ENCODE data around the gene FAM174A.

Gene FAM174A

DNA sequence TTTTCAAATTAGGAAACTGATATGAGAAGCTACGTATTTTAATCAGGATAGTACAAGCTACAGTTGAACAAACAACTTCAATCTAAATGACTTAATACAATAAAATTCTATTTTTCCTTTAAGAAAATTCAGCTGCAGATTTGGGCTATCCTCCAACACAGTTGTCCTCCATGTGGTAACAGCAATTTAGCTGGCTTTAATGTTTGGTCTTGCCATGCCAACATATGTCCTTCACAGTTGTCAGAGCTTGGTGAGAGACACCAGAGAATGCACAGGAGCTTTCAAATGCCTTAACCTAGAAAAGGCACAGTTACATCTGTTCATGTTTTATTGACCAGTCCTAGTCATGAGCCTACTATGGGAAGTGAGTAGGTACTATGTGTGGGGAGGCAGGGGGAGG, 10.8 kb downstream of the FAM174A start:
- H3K27ac ChIP-seq (ENCODE audit: insufficient read depth in 1 of 2, low read depth in 1 of 2, low read length in 2 of 2, poor library complexity in 1 of 2, severe bottlenecking in 2 of 2), result no peak overlapping the region
- peaks cover 0 to 4% (median 0%) of the 10 kb centered on the region in 4 experiments for H3K36me3 ChIP-seq (ENCODE audit: control insufficient read depth in 4 of 4, insufficient read depth in 4 of 4, low read length in 3 of 4)
- no peak overlapping the region for H3K4me3 ChIP-seq (ENCODE audit: control insufficient read depth in 1 of 7, extremely low read depth in 1 of 7, insufficient read depth in 4 of 7, low read depth in 2 of 7, low read length in 6 of 7)
- ChIA-PET CTCF (no interaction called here), POLR2A (no interaction called here)
- peaks cover 0 to 6% (median 1%) of the 10 kb centered on the region in 4 experiments for H3K4me1 ChIP-seq (ENCODE audit: control extremely low read depth in 1 of 4, control insufficient read depth in 4 of 4, insufficient read depth in 4 of 4, low read length in 3 of 4)
- H3K9me3 ChIP-seq (ENCODE audit: control extremely low read depth in 1 of 5, control insufficient read depth in 4 of 5, insufficient read depth in 2 of 5, low read depth in 1 of 5, low read length in 4 of 5), result no peaks in the 10 kb centered on the region
- no CpG with 5 or more reads among the region's 1 CpG for WGBS (ENCODE audit: insufficient coverage)
- no peak for DNase-seq
- H3K27me3 ChIP-seq (replicated peaks in 2 of 5; ENCODE audit: control insufficient read depth in 4 of 5, insufficient read depth in 5 of 5, low read length in 4 of 5), result no peaks in the 10 kb centered on the region

DNA sequence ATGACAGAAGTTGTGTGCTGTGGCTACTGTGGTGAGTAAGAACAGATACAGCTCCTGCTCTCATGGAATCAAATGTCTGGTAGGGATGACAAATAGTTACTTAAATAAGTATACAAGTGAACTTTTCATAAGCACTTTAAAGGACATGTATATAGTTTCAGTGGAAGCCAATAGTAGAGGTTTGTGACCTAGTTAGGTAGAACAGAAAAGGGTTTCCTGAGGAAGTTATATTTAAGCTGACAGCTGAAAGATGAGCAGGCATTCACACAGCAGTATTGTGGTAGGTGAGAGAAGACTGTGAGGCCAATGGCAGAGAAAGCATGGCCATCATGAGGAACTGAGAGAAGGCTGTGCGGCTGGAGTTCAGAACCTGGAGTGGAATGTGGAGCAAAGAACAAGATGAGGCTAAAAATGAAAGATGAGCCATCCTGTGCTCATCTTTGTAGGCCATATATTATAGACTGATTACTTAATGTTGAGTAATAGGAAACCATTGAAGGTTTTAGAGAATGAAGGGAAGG, 15.4 kb downstream of the FAM174A start:
- ChIA-PET CTCF (interaction anchor here (0.9 kb wide), 1 partner anchor 13 kb away, joined by 3 read pairs; no protein-coding TSS in a partner anchor), POLR2A (no interaction called here)
- Histone ChIP-seq H3K4me3 (ENCODE audit: control insufficient read depth in 1 of 7, extremely low read depth in 1 of 7, insufficient read depth in 4 of 7, low read depth in 2 of 7, low read length in 6 of 7) (no peak overlapping the region), H3K9me3 (ENCODE audit: control extremely low read depth in 1 of 5, control insufficient read depth in 4 of 5, insufficient read depth in 2 of 5, low read depth in 1 of 5, low read length in 4 of 5) (no peaks in the 10 kb centered on the region), H3K4me1 (ENCODE audit: control extremely low read depth in 1 of 4, control insufficient read depth in 4 of 4, insufficient read depth in 4 of 4, low read length in 3 of 4) (peaks cover 0 to 6% (median 1%) of the 10 kb centered on the region in 4 experiments), H3K27ac (ENCODE audit: insufficient read depth in 1 of 2, low read depth in 1 of 2, low read length in 2 of 2, poor library complexity in 1 of 2, severe bottlenecking in 2 of 2) (no peak overlapping the region), H3K36me3 (ENCODE audit: control insufficient read depth in 4 of 4, insufficient read depth in 4 of 4, low read length in 3 of 4) (peaks cover 0 to 4% (median 1%) of the 10 kb centered on the region in 4 experiments), H3K27me3 (replicated peaks in 2 of 5; ENCODE audit: control insufficient read depth in 4 of 5, insufficient read depth in 5 of 5, low read length in 4 of 5) (no peaks in the 10 kb centered on the region)
- peak in 2 of 3 donors; percentile 17 to 24 for DNase-seq
- 100% methylated on average over 1 of the region's 1 CpG for WGBS (ENCODE audit: insufficient coverage)

DNA sequence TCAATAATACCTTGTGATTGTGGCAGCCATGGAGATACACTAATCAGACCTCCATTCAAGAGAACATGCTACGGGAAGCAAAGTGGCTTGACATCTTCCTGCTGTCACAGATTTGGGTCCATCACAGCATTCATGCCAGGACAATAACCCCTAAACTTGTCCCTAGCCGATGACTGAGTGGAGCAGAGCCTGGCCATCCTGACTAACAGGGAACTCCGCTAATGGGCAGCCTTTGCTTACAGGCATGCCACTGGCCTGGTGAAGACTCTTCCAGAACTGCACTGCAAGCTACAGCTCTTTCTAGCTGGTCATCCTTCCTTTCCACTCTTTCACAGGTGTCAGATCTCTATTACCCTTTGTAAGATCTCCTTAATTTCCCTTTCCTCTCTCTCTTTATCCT, 16.0 kb downstream of the FAM174A start:
- Histone ChIP-seq H3K4me3 (ENCODE audit: control insufficient read depth in 1 of 7, extremely low read depth in 1 of 7, insufficient read depth in 4 of 7, low read depth in 2 of 7, low read length in 6 of 7) (no peak overlapping the region), H3K9me3 (ENCODE audit: control extremely low read depth in 1 of 5, control insufficient read depth in 4 of 5, insufficient read depth in 2 of 5, low read depth in 1 of 5, low read length in 4 of 5) (no peaks in the 10 kb centered on the region), H3K36me3 (ENCODE audit: control insufficient read depth in 4 of 4, insufficient read depth in 4 of 4, low read length in 3 of 4) (peaks cover 0 to 4% (median 1%) of the 10 kb centered on the region in 4 experiments), H3K4me1 (ENCODE audit: control extremely low read depth in 1 of 4, control insufficient read depth in 4 of 4, insufficient read depth in 4 of 4, low read length in 3 of 4) (peaks cover 0 to 6% (median 1%) of the 10 kb centered on the region in 4 experiments), H3K27ac (ENCODE audit: insufficient read depth in 1 of 2, low read depth in 1 of 2, low read length in 2 of 2, poor library complexity in 1 of 2, severe bottlenecking in 2 of 2) (no peak overlapping the region), H3K27me3 (replicated peaks in 2 of 5; ENCODE audit: control insufficient read depth in 4 of 5, insufficient read depth in 5 of 5, low read length in 4 of 5) (no peaks in the 10 kb centered on the region)
- POLR2A ChIA-PET, result no interaction called here
- WGBS (ENCODE audit: insufficient coverage), result 96% methylated on average over 3 of the region's 3 CpGs
- no peak for DNase-seq
- CTCF ChIA-PET, result no interaction called here

DNA sequence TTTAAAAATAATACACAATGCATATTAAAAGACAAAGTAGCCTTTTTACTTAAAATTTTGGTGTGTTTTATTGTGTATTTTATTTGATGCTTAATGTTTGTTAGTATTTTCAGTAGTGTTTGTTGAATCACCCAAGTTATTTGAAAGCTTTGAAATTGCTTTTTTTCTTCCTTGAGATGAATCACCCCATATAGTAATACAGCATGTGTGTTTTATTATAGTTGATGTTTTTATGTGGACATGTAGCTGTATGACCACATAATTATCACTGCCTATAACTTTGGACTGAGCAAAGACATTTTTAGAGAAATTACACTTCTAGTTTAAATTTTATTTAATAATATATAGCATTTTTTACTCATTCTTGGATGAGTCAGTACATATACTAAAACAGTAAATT, 18.0 kb downstream of the FAM174A start:
- POLR2A ChIA-PET, result no interaction called here
- H3K4me1 ChIP-seq (ENCODE audit: control extremely low read depth in 1 of 4, control insufficient read depth in 4 of 4, insufficient read depth in 4 of 4, low read length in 3 of 4), result peaks cover 0 to 6% (median 1%) of the 10 kb centered on the region in 4 experiments

DNA sequence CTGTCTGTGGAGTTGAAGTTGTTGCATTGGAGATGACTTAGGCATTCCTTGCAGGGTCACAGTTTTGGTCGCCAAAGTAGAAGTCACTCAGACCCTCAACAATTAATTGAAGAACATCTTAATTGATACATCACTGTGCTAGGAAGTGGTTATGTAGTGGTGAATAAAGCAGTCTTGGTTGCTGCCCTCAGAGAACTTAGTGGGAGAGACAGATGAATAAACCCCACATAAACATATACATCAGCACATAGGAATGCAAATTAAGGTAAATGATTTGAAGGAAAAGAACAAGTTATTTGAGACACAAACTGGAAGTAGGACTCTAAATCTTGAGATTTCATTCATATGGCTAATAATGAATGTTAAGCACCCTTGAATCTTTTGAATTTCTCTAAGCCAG, 25.7 kb downstream of the FAM174A start:
- Histone ChIP-seq H3K9me3 (ENCODE audit: control extremely low read depth in 1 of 5, control insufficient read depth in 4 of 5, insufficient read depth in 2 of 5, low read depth in 1 of 5, low read length in 4 of 5) (no peaks in the 10 kb centered on the region), H3K27me3 (replicated peaks in 2 of 5; ENCODE audit: control insufficient read depth in 4 of 5, insufficient read depth in 5 of 5, low read length in 4 of 5) (no peaks in the 10 kb centered on the region), H3K27ac (ENCODE audit: insufficient read depth in 1 of 2, low read depth in 1 of 2, low read length in 2 of 2, poor library complexity in 1 of 2, severe bottlenecking in 2 of 2) (no peak overlapping the region), H3K4me1 (ENCODE audit: control extremely low read depth in 1 of 4, control insufficient read depth in 4 of 4, insufficient read depth in 4 of 4, low read length in 3 of 4) (no peaks in the 10 kb centered on the region), H3K4me3 (ENCODE audit: control insufficient read depth in 1 of 7, extremely low read depth in 1 of 7, insufficient read depth in 4 of 7, low read depth in 2 of 7, low read length in 6 of 7) (no peak overlapping the region), H3K36me3 (ENCODE audit: control insufficient read depth in 4 of 4, insufficient read depth in 4 of 4, low read length in 3 of 4) (peaks cover 0 to 9% (median 6%) of the 10 kb centered on the region in 4 experiments)
- ChIA-PET CTCF (no interaction called here), POLR2A (no interaction called here)
- no peak for DNase-seq
- WGBS (ENCODE audit: insufficient coverage), result no CpG with 5 or more reads among the region's 1 CpG

More for the DNA sequence above, 18.0 kb downstream of the FAM174A start:
- Histone ChIP-seq H3K27me3 (replicated peaks in 2 of 5; ENCODE audit: control insufficient read depth in 4 of 5, insufficient read depth in 5 of 5, low read length in 4 of 5) (no peaks in the 10 kb centered on the region), H3K4me3 (ENCODE audit: control insufficient read depth in 1 of 7, extremely low read depth in 1 of 7, insufficient read depth in 4 of 7, low read depth in 2 of 7, low read length in 6 of 7) (no peak overlapping the region), H3K9me3 (ENCODE audit: control extremely low read depth in 1 of 5, control insufficient read depth in 4 of 5, insufficient read depth in 2 of 5, low read depth in 1 of 5, low read length in 4 of 5) (no peaks in the 10 kb centered on the region), H3K36me3 (ENCODE audit: control insufficient read depth in 4 of 4, insufficient read depth in 4 of 4, low read length in 3 of 4) (peaks cover 0 to 3% (median 0%) of the 10 kb centered on the region in 4 experiments), H3K27ac (ENCODE audit: insufficient read depth in 1 of 2, low read depth in 1 of 2, low read length in 2 of 2, poor library complexity in 1 of 2, severe bottlenecking in 2 of 2) (no peak overlapping the region)
- CTCF ChIA-PET, result no interaction called here
- no peak for DNase-seq

- Histone ChIP-seq H3K4me1 (ENCODE audit: control extremely low read depth in 1 of 4, control insufficient read depth in 4 of 4, insufficient read depth in 4 of 4, low read length in 3 of 4) (no peaks in the 10 kb centered on the region), H3K9me3 (ENCODE audit: control extremely low read depth in 1 of 5, control insufficient read depth in 4 of 5, insufficient read depth in 2 of 5, low read depth in 1 of 5, low read length in 4 of 5) (no peaks in the 10 kb centered on the region), H3K27me3 (replicated peaks in 2 of 5; ENCODE audit: control insufficient read depth in 4 of 5, insufficient read depth in 5 of 5, low read length in 4 of 5) (no peaks in the 10 kb centered on the region), H3K36me3 (ENCODE audit: control insufficient read depth in 4 of 4, insufficient read depth in 4 of 4, low read length in 3 of 4) (peaks cover 0 to 9% (median 6%) of the 10 kb centered on the region in 4 experiments), H3K4me3 (ENCODE audit: control insufficient read depth in 1 of 7, extremely low read depth in 1 of 7, insufficient read depth in 4 of 7, low read depth in 2 of 7, low read length in 6 of 7) (no peak overlapping the region), H3K27ac (ENCODE audit: insufficient read depth in 1 of 2, low read depth in 1 of 2, low read length in 2 of 2, poor library complexity in 1 of 2, severe bottlenecking in 2 of 2) (no peak overlapping the region)
- no peak for DNase-seq
- CTCF ChIA-PET, result no interaction called here
- POLR2A ChIA-PET, result no interaction called here
These were observed 27.6 kb downstream of the FAM174A start for GRCh38 chr5:100562821-100563220.

DNA sequence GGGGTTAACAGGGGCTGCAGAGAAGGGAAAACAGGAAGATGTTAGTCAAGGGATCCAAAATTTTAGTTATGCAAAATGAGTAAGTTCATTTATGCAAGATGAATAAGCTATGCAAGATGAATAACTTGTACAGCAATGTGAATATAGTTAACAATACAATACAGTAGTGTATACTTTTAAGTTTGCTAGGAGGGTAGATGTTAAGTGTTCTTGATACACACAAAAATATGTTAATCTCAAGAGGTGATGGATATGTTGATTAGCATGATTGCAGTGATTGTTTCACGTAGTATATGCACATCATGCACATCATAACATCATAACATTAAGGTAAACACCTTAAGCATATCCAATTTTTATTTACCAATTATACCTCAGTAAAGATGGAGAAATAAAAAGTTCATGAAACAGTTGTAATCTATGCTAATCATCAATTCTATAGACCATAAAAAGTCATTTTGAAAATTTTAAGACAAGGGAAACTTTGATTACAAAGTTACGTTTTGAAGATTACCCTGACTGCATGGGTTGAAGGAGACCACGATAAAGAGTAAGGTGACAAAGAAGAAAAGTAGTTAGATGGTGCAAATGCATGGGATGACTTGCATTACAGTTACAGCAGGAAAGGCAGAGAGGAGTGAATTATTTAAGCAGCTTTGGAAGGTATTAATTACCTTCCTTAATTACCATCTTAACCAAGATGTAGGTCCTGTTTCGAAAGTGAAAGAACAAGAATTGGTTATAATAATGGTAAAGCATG, 31.4 kb downstream of the FAM174A start:
- Histone ChIP-seq H3K4me1 (ENCODE audit: control extremely low read depth in 1 of 4, control insufficient read depth in 4 of 4, insufficient read depth in 4 of 4, low read length in 3 of 4) (no peaks in the 10 kb centered on the region), H3K4me3 (ENCODE audit: control insufficient read depth in 1 of 7, extremely low read depth in 1 of 7, insufficient read depth in 4 of 7, low read depth in 2 of 7, low read length in 6 of 7) (no peak overlapping the region), H3K27me3 (replicated peaks in 2 of 5; ENCODE audit: control insufficient read depth in 4 of 5, insufficient read depth in 5 of 5, low read length in 4 of 5) (no peaks in the 10 kb centered on the region), H3K9me3 (ENCODE audit: control extremely low read depth in 1 of 5, control insufficient read depth in 4 of 5, insufficient read depth in 2 of 5, low read depth in 1 of 5, low read length in 4 of 5) (no peaks in the 10 kb centered on the region), H3K27ac (ENCODE audit: insufficient read depth in 1 of 2, low read depth in 1 of 2, low read length in 2 of 2, poor library complexity in 1 of 2, severe bottlenecking in 2 of 2) (no peak overlapping the region), H3K36me3 (ENCODE audit: control insufficient read depth in 4 of 4, insufficient read depth in 4 of 4, low read length in 3 of 4) (peaks cover 0 to 9% (median 6%) of the 10 kb centered on the region in 4 experiments)
- no CpG with 5 or more reads among the region's 4 CpGs for WGBS (ENCODE audit: insufficient coverage)
- ChIA-PET CTCF (no interaction called here), POLR2A (interaction anchor here (0.5 kb wide), 1 partner anchor 17 kb away, joined by 6 read pairs; no protein-coding TSS in a partner anchor)
- no peak for DNase-seq
